Measurements from ENCODE around the gene ICAM5. TPM values are rescaled to one million over a fixed set of nuclear protein-coding genes. Genes with fewer than 3 reads are reported as not detected.

The ICAM5 gene
- total and polyA plus RNA-seq, 10 of the 15 experiments (the other 5 are each of a cell fraction or from before 2014, with no cell fraction given), result 0.14 to 4.6 (median 0.94) TPM; not detected in 2

DNA sequence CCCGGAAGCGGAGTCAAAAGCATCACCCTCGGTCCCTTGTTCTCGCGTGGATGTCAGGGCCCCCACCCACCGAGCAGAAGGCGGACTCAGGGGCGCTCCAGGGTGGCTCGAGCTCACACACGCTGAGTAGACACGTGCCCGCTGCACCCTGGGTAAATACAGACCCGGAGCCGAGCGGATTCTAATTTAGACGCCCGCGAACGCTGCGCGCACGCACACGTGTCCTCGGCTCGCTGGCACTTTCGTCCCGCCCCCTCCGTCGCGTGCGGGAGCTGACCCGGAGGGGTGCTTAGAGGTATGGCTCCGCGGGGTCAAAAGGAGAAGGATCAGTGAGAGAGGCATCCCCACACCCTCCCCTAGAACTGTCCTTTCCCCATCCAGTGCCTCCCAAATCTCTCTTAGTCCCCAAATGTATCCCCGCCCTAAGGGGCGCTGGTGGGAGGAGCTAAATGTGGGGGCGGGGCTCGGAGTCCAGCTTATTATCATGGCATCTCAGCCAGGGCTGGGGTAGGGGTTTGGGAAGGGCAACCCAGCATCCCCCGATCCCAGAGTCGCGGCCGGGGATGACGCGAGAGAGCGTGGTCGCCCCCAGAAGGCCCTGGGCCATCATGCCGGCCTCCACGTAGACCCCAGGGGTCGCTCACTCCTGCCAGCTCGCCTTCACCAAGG is 451 bp upstream of the ICAM5 start (continued):
- TF ChIP-seq, protein P1, sequence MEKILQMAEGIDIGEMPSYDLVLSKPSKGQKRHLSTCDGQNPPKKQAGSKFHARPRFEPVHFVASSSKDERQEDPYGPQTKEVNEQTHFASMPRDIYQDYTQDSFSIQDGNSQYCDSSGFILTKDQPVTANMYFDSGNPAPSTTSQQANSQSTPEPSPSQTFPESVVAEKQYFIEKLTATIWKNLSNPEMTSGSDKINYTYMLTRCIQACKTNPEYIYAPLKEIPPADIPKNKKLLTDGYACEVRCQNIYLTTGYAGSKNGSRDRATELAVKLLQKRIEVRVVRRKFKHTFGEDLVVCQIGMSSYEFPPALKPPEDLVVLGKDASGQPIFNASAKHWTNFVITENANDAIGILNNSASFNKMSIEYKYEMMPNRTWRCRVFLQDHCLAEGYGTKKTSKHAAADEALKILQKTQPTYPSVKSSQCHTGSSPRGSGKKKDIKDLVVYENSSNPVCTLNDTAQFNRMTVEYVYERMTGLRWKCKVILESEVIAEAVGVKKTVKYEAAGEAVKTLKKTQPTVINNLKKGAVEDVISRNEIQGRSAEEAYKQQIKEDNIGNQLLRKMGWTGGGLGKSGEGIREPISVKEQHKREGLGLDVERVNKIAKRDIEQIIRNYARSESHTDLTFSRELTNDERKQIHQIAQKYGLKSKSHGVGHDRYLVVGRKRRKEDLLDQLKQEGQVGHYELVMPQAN (conservative IDR thresholded peaks at IDR 0.05), result peak; percentile 68; the same call in 1 of the 2 replicates
- TF ChIP-seq, protein P2, sequence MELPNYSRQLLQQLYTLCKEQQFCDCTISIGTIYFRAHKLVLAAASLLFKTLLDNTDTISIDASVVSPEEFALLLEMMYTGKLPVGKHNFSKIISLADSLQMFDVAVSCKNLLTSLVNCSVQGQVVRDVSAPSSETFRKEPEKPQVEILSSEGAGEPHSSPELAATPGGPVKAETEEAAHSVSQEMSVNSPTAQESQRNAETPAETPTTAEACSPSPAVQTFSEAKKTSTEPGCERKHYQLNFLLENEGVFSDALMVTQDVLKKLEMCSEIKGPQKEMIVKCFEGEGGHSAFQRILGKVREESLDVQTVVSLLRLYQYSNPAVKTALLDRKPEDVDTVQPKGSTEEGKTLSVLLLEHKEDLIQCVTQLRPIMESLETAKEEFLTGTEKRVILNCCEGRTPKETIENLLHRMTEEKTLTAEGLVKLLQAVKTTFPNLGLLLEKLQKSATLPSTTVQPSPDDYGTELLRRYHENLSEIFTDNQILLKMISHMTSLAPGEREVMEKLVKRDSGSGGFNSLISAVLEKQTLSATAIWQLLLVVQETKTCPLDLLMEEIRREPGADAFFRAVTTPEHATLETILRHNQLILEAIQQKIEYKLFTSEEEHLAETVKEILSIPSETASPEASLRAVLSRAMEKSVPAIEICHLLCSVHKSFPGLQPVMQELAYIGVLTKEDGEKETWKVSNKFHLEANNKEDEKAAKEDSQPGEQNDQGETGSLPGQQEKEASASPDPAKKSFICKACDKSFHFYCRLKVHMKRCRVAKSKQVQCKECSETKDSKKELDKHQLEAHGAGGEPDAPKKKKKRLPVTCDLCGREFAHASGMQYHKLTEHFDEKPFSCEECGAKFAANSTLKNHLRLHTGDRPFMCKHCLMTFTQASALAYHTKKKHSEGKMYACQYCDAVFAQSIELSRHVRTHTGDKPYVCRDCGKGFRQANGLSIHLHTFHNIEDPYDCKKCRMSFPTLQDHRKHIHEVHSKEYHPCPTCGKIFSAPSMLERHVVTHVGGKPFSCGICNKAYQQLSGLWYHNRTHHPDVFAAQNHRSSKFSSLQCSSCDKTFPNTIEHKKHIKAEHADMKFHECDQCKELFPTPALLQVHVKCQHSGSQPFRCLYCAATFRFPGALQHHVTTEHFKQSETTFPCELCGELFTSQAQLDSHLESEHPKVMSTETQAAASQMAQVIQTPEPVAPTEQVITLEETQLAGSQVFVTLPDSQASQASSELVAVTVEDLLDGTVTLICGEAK (IDR thresholded peaks at IDR 0.05; ENCODE audit: borderline replicate concordance), result no peak
- TF ChIP-seq KDM1A (IDR thresholded peaks at IDR 0.05; ENCODE audit: borderline replicate concordance) (no peak), RFX5 (IDR thresholded peaks at IDR 0.05; ENCODE audit: low read depth, low read length) (no peak), CHD2 (IDR thresholded peaks at IDR 0.05; ENCODE audit: borderline replicate concordance, low read depth, low read length) (peak; percentile 24; the same call in 1 of the 2 replicates), POU2F2 (IDR thresholded peaks at IDR 0.05; ENCODE audit: borderline replicate concordance, low read depth, low read length) (no peak), DPF2 (IDR thresholded peaks at IDR 0.05) (0 out of 2 replicates have a peak, but pooled peaks have one; percentile 18), IRF4 (IDR thresholded peaks at IDR 0.05; ENCODE audit: low read depth, low read length) (0 out of 2 replicates have a peak, but pooled peaks have one; percentile 6), EGR1 (IDR thresholded peaks at IDR 0.05; ENCODE audit: borderline replicate concordance in 1 of 2, low read depth in 2 of 2, low read length in 2 of 2) (peak in 1 of 2 experiments; percentile 67; a peak in 1 of 3 replicates)
- TF ChIP-seq, protein P3, sequence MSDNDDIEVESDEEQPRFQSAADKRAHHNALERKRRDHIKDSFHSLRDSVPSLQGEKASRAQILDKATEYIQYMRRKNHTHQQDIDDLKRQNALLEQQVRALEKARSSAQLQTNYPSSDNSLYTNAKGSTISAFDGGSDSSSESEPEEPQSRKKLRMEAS (IDR thresholded peaks at IDR 0.05; ENCODE audit: low read depth, low read length), result peak; percentile 94
- TF ChIP-seq, protein P4, sequence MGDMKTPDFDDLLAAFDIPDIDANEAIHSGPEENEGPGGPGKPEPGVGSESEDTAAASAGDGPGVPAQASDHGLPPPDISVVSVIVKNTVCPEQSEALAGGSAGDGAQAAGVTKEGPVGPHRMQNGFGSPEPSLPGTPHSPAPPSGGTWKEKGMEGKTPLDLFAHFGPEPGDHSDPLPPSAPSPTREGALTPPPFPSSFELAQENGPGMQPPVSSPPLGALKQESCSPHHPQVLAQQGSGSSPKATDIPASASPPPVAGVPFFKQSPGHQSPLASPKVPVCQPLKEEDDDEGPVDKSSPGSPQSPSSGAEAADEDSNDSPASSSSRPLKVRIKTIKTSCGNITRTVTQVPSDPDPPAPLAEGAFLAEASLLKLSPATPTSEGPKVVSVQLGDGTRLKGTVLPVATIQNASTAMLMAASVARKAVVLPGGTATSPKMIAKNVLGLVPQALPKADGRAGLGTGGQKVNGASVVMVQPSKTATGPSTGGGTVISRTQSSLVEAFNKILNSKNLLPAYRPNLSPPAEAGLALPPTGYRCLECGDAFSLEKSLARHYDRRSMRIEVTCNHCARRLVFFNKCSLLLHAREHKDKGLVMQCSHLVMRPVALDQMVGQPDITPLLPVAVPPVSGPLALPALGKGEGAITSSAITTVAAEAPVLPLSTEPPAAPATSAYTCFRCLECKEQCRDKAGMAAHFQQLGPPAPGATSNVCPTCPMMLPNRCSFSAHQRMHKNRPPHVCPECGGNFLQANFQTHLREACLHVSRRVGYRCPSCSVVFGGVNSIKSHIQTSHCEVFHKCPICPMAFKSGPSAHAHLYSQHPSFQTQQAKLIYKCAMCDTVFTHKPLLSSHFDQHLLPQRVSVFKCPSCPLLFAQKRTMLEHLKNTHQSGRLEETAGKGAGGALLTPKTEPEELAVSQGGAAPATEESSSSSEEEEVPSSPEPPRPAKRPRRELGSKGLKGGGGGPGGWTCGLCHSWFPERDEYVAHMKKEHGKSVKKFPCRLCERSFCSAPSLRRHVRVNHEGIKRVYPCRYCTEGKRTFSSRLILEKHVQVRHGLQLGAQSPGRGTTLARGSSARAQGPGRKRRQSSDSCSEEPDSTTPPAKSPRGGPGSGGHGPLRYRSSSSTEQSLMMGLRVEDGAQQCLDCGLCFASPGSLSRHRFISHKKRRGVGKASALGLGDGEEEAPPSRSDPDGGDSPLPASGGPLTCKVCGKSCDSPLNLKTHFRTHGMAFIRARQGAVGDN (IDR thresholded peaks at IDR 0.05), result peak; percentile 84
- TF ChIP-seq, protein P5, sequence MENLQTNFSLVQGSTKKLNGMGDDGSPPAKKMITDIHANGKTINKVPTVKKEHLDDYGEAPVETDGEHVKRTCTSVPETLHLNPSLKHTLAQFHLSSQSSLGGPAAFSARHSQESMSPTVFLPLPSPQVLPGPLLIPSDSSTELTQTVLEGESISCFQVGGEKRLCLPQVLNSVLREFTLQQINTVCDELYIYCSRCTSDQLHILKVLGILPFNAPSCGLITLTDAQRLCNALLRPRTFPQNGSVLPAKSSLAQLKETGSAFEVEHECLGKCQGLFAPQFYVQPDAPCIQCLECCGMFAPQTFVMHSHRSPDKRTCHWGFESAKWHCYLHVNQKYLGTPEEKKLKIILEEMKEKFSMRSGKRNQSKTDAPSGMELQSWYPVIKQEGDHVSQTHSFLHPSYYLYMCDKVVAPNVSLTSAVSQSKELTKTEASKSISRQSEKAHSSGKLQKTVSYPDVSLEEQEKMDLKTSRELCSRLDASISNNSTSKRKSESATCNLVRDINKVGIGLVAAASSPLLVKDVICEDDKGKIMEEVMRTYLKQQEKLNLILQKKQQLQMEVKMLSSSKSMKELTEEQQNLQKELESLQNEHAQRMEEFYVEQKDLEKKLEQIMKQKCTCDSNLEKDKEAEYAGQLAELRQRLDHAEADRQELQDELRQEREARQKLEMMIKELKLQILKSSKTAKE (IDR thresholded peaks at IDR 0.05; ENCODE audit: low read depth, poor library complexity, severe bottlenecking), result no peak
- TF ChIP-seq, protein P6, sequence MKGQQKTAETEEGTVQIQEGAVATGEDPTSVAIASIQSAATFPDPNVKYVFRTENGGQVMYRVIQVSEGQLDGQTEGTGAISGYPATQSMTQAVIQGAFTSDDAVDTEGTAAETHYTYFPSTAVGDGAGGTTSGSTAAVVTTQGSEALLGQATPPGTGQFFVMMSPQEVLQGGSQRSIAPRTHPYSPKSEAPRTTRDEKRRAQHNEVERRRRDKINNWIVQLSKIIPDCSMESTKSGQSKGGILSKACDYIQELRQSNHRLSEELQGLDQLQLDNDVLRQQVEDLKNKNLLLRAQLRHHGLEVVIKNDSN (IDR thresholded peaks at IDR 0.05; ENCODE audit: borderline replicate concordance, extremely low read length, insufficient read depth, low read depth, low read length), result peak; percentile 74

Data from GM12878 (cell line).